Brain pericyte (primary cell): Measurements from ENCODE around the gene TMEM135.
A peak's percentile ranks its signal among the peaks of the same experiment; 100 is the strongest.
"Not testable (repeated sequence)": the region's sequence is repeated elsewhere in the genome, so short reads cannot be mapped to it uniquely, and the experiment has no call there.

Experiments used
- DNase-seq: peaks from one replicate; pipeline ENCODE4 v3.0.0-alpha.2; 2012; ENCODE audit warnings: low read depth, low spot score

The TMEM135 gene

DNA sequence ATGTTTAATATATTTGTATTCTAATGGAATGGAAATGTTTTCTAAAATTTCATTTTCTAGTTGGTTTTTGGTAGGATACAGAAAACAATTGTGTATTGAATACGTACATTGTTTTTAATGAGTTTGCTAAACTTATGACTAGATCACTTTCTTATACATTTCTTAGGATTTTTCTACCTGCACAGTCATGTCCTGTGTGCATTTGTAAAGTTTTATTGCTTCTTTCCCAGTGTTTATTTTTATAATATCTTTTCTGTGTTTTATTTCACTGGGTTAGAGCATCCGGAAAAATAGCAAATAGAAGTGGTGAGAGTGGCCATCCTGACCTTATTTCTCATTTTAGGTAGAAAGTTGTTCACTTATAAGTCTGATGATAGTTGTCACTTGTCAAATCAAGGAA, 103.6 kb downstream of the TMEM135 start:
- no peak for DNase-seq

GRCh38 chr11:87141980-87142514, 104.3 kb downstream of the TMEM135 start:
- no peak for DNase-seq

DNA sequence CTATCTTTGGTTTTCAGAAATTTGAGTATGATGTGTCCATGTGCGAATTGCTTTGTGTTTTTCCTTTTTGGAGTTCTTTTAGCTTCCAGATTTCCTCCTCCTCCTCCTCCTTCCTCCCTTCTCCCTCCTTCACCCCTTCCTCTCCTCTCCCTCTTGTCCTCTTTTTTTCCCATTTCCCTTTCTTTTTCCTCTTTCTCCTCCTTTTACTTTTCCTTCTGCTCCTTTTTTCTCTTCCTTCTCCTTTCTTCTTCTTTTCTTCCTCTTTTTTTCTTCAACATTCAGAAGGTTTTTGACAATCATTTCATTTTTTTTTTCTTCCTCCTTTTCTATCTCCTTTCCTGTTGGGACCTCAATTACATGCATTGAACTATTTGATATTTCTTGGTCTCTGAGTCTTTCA, 104.9 kb downstream of the TMEM135 start:
- no peak for DNase-seq

DNA sequence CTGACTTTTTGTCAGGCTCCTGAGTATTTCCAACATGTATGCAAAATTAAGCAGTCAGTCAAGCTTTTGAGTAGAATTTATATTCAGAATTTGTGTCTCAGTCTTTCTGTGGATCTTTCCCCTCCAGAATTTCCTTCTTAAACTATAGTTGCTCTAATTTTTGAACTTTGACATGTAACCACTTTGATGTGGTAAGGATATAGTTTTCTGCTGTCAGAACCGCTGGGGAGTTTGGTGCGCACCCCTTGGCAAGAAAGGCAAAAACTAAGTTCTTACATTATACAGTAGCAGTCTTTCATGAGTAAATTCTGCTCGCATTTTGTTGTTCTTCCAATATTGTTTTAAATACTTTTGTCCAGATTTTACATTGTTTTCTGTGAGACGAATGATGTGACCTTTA, 105.9 kb downstream of the TMEM135 start:
- DNase-seq, result no peak

GRCh38 chr11:87144252-87144651, 106.5 kb downstream of the TMEM135 start:
- no peak for DNase-seq

GRCh38 chr11:87148749-87149148, 111.0 kb downstream of the TMEM135 start:
- DNase-seq, result no peak

GRCh38 chr11:87149782-87150181, 112.0 kb downstream of the TMEM135 start:
- DNase-seq, result not testable (repeated sequence)

GRCh38 chr11:87150936-87151335, 113.2 kb downstream of the TMEM135 start:
- no peak for DNase-seq

GRCh38 chr11:87154246-87154645, 116.5 kb downstream of the TMEM135 start:
- no peak for DNase-seq

GRCh38 chr11:87156970-87157369, 119.2 kb downstream of the TMEM135 start:
- DNase-seq, result no peak

DNA sequence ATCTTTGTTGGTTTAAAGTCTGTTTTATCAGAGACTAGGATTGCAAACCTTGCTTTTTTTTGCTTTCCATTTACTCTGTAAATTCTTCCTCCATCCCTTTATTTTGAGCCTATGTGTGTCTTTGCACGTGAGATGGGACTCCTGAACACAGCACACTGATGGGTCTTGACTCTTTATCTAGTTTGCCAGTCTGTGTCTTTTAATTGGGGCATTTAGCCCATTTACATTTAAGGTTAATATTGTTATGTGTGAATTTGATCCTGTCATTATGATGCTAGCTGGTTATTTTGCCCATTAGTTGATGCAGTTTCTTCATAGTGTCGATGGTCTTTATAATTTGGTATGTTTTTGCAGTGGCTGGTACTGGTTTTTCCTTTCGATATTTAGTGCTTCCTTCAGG, 131.3 kb downstream of the TMEM135 start:
- DNase-seq, result not testable (repeated sequence)

- DNase-seq, result peak; percentile 10
Observed at GRCh38 chr11:87173185-87174039, 135.7 kb downstream of the TMEM135 start.

DNA sequence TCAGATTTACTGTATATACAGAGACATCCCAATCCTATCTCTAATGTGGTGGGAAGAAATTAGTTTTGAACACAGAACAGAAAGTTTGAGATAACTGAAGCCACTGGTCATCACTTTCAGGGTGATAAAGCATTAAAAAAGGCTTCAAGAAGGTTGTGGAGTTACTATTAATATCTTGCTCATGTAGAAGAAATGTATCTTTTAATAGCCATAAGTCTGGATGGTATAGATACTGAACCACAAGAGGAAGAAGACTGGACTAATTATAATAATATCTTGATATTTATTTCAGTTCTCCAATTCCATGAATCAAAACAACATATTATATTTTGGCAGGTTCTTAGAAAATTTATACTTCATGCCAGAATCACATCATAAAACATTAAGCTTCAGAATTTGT, 137.1 kb downstream of the TMEM135 start:
- no peak for DNase-seq

- DNase-seq, result no peak
Observed at GRCh38 chr11:87176044-87176443, 138.3 kb downstream of the TMEM135 start.

DNA sequence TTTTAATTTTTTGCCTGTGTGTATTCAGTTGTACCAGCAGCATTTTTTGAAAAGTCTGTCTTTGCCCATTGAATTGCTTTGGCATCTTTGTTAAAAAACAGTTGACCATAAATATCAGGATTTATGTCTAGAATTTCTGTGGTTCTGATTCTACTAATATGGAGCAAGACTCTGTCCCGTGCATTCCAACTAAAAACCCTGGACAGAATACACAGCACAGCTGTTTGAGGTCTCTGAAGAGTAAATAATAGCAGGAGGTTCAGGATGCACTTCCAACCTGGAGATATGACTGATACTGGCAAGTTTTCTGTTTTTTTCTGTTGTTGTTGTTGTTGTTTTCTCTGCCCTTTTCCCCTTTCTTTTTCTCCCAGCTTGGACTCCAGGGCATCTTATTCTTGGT, 141.9 kb downstream of the TMEM135 start:
- no peak for DNase-seq

GRCh38 chr11:87180742-87181141, 143.0 kb downstream of the TMEM135 start:
- no peak for DNase-seq

DNA sequence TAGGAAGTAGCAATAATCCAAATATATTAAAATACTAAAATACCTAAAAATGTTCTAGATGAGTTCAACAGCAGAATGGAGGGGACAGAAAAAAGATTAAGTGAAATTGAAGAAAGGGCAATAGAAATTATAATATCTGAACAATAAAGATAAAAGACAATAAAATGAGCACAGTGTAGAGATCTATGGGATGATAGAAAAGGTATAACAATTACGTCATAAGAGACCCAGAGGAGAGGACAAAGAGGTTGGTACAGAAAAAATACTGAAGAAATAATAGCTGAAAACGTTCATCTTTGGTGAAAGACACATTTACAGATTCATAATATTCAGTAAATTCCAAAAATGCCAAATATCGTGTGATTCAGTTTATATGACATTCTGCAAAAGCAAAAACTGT, 143.4 kb downstream of the TMEM135 start:
- DNase-seq, result no peak

DNA sequence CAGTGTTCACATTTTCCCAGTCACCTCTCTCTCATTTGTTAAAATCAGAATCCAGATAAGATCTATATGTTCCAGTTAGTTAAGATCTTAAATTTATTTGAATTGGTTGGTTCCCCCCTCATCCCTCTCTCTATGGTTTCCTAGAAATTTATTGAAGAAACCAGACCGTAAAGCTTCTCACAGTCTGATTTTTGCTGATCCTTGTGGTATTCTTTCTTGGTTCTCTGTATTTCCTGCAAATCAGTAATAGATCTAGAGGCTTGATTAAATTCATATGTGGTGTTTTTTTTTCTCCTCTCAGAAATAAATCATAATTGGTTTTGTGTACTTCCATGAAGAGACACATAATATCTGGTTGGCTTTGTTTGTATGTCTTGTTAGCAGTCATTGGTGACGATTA, 147.5 kb downstream of the TMEM135 start:
- DNase-seq, result no peak

GRCh38 chr11:87187076-87187475, 149.3 kb downstream of the TMEM135 start:
- no peak for DNase-seq

- DNase-seq, result no peak
Observed at GRCh38 chr11:87187930-87188329, 150.2 kb downstream of the TMEM135 start.

- not testable (repeated sequence) for DNase-seq
Observed at GRCh38 chr11:87188396-87188795, 150.7 kb downstream of the TMEM135 start.

DNA sequence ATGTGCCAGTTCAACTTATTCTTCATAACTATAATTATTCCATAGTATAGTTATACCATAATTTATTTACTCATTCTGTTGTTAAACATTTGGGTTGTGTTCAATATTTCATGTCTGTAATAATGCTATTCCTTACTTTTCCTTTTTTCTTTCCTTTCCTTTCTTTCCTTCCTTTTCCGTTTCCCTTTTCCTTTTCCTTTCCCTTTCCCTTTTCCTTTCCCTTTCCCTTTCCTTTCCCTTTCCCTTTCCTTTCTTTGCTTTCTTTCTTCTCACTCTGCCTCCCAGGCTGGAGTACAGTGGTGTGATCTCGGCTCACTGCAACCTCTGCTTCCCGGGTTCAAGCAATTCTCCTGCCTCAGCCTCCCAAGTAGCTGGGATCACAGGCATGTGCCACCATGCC, 151.2 kb downstream of the TMEM135 start:
- DNase-seq, result not testable (repeated sequence)

DNA sequence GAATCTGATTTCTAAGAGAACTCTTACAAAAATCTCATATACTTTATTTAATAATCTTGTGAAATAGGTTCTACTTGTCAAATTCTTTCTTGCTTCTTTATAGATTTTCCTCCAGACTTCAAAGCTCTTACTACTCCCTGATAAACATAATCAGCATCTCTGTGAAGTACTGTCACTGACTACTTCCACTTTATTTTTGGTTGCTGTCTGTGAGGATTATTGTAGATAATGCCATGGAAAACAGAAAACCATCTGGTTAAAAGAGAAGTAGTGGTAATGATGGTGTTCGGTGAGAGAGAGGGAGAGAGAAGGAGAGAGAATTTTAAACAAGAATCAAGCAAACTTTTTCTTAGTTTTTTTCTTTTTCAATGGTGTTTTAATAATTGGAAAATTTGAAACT, 152.3 kb downstream of the TMEM135 start:
- no peak for DNase-seq
